ENCODE measurements around the gene PLXNA4.
"Not testable (repeated sequence)": the region's sequence is repeated elsewhere in the genome, so short reads cannot be mapped to it uniquely, and the experiment has no call there.

Gene PLXNA4, protein sequence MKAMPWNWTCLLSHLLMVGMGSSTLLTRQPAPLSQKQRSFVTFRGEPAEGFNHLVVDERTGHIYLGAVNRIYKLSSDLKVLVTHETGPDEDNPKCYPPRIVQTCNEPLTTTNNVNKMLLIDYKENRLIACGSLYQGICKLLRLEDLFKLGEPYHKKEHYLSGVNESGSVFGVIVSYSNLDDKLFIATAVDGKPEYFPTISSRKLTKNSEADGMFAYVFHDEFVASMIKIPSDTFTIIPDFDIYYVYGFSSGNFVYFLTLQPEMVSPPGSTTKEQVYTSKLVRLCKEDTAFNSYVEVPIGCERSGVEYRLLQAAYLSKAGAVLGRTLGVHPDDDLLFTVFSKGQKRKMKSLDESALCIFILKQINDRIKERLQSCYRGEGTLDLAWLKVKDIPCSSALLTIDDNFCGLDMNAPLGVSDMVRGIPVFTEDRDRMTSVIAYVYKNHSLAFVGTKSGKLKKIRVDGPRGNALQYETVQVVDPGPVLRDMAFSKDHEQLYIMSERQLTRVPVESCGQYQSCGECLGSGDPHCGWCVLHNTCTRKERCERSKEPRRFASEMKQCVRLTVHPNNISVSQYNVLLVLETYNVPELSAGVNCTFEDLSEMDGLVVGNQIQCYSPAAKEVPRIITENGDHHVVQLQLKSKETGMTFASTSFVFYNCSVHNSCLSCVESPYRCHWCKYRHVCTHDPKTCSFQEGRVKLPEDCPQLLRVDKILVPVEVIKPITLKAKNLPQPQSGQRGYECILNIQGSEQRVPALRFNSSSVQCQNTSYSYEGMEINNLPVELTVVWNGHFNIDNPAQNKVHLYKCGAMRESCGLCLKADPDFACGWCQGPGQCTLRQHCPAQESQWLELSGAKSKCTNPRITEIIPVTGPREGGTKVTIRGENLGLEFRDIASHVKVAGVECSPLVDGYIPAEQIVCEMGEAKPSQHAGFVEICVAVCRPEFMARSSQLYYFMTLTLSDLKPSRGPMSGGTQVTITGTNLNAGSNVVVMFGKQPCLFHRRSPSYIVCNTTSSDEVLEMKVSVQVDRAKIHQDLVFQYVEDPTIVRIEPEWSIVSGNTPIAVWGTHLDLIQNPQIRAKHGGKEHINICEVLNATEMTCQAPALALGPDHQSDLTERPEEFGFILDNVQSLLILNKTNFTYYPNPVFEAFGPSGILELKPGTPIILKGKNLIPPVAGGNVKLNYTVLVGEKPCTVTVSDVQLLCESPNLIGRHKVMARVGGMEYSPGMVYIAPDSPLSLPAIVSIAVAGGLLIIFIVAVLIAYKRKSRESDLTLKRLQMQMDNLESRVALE (N-terminal part only)

DNA sequence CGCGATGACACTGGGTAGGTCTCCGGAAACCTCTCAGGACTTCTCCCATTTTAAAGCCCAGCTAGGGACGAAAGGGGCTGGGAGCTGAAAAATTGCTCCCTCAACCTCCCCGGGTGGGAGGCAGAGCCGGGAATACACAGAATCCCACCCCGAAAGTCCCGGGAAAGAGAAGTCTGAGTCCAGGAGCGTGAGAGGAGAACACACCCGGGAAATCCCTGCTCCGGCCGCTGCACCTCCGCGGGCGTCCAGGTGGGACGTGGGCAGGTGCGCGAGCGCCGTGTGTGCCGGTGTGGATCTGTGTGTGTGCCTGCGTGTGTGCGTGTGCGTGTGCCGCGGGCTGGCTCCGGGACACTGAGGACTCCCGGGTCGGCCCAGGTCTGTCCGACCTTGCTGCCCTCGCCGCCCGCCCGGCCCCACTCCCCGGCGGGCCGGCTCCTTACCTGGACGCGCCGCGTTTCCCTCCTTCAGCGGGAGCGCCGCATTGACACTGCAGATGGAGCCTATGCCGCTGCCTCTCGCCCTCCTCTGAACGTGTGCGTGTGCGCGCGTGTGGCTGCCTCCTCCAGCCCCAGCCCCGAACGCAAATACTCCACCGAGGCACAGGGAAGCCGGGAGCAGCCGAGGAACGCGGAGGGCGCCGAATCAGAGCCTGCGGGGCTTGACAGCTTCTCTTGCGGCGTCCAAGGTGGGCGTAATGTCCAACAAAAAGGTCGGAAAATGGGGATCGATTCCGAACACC lies at the start of gene PLXNA4:
Gene PLXNA4 (minus strand): TSS at position 489 of the 739 bp plus-strand sequence. CDS start 67,777 bp downstream, outside the sequence.
- DNase-seq: no peak

- no peak for DNase-seq
Observed at GRCh38 chr7:132625651-132626050, 49.4 kb upstream of the PLXNA4 start.

DNA sequence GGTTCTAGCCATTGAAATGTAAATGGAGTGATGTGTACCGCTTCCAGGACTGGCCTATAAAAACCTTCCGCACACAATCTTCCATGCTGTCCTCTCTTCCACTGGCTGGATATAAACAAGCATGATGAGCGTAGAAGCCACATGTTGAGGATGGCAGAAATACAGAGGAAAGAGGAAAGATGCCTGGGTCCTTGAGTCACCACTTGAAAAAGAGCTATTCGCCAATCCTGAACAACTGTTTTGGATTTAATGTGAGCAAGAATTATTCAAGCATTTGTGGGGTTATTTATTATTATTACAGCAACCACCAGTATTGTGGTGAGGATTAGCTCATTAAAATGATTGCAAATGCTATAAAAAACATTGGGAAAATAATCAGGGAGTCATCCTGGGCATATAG lies 45.8 kb upstream of the PLXNA4 start:
- no peak for DNase-seq

DNA sequence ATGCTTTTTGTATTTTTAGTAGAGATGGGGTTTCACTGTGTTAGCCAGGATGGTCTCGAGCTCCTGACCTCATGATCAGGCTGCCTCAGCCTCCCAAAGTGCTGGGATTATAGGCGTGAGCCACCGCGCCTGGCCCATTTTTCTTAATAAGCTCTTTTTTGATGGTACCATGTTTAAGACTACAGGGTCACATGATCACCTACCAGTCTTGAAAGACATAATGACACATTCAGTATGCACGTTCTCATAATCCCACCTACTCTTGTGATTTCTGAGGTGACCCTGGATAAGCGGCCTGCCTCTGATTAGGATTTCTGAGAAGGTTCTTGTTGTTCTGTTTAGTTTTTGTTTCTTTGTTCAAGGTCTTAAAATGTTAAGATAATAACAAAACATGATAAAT lies 43.7 kb upstream of the PLXNA4 start:
- DNase-seq: no peak

DNA sequence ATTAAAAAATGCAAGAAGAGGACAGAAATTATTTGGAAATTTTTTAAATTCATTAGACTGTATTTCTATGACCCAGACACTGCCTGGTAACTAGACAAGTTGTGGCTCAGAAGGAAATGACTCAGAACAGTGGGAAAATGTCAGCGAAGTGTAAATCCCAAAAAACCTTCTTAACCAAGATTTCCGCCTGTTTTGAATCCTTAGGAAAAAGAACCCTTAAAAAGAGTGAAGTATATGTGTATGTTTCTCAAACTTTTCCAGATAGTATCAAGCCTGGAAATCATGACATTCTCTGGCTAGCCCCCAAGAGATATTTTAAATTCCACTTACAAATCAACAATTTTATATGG lies 42.7 kb upstream of the PLXNA4 start:
- DNase-seq: no peak

DNA sequence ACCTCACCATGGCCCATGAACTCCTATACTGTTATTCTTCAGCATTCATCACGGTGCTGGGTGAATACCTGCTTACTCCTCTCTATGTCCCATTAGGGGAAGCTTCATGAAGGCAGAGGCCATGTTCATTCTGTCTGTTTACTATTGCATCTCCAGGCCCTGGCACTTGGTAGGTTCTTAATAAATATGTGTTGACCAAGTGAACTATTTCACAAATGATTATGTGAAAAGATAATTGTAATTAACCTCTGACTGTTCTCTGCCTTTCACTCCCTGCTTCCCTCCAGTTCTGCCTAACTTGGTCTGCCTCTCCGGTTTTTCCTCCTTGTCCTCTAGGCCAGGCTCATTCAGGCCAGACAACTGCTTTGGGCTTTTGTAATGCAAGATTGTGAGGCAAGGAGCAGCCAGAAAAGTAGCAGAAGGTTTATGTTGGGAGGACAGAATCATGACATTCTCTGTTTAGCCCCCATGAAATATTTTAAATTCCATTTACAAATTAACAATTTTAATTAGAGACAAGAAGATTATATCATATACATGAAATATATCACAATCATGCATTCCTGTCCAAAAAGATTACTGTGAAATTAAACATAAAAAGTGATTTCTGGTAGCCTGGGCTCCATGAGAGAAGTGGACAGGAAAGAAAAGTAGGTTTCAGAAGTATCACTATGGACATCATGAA lies 42.1 kb upstream of the PLXNA4 start:
- no peak for DNase-seq

GRCh38 chr7:132614428-132615318 lies 38.4 kb upstream of the PLXNA4 start:
- no peak for DNase-seq

DNA sequence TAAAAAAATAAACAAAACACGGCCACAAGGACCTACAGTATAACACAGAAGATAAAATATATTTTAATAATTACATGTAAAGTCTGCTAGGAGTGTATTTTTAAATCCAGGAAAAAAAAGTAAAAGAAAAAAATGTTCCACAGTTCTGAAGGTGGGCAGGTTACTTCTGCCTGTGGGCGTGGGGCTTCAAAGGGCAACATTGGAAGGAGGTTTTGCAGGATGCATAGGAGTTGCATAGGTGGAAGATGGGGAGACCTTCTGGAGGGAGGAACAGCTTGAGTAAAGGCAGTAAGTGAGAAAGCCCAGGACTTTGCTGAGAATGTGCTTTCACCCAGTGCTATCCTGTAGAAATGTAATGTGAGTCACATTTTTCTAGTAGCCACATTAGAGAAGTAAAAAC lies 37.5 kb upstream of the PLXNA4 start:
- DNase-seq: no peak

- DNase-seq: no peak
Observed at GRCh38 chr7:132610995-132611394, 34.7 kb upstream of the PLXNA4 start.

DNA sequence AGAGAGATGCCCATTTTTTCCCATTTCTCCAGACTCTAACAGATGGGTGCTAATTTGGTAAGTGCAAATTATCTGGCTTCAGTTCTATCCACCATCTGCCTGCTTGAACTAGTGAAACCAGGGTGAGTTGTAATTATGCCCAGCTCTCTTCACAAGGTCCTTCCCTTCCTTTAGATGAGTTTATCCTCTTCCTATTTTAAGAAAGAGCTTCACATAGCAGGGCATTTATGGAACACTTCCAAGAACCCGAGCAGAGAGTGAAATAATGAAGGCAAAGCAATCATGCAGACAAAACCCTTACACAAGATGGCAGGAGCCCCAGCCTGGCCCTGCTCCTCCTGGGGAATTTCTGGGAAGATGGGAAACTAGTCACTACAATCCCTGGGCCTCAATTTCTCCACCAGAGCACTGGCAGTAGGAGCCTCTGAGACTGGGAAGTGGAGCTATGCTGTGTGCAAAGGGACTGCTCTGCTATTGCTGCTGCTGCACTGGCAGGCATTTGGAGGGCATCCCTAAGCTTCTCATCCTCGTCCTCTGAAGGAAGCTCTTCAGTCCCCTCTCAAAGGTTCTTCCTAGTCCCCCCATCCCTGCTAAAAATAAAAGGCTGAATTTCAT lies 33.7 kb upstream of the PLXNA4 start:
- peak; percentile 86 for DNase-seq

DNA sequence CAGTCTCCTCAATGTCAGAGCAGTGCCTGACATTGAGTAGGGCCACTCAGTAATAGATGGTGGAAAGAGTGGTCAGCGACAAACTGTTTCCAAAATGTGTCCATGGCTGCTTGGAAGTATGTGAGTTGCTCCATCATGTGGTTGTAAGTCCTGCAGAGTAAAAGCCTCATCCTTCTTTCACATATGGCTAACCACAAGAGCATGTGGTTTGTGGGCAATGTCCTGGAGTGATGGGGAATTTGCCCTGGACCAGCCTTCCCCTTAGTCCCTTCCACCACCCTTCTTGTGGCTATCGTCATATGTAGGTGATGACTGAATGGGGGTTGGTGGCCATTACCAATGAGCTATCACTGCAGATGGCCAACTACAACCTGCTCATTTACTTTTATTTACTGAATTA lies 33.0 kb upstream of the PLXNA4 start:
- no peak for DNase-seq

DNA sequence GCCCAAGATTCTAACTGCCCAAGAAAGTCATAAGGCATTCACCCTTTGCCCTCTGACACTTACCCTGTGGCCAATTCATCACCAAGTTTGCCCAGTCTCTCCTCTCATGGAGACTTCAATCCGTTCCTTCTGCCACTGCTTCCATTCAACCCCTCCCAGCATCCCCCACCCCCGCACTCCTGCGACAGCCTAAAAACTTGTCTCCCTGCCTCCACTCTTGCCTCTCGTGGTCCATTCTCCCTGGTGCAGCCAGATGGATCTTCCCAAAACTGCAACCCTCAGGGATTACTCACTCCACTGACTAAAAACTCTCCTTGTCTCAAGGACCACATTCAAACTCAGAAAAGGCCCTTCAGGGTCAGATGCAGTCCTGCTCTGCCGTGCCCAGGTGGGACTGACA lies 32.3 kb upstream of the PLXNA4 start:
- DNase-seq: no peak

- no peak for DNase-seq
Observed at GRCh38 chr7:132607656-132608055, 31.4 kb upstream of the PLXNA4 start.

DNA sequence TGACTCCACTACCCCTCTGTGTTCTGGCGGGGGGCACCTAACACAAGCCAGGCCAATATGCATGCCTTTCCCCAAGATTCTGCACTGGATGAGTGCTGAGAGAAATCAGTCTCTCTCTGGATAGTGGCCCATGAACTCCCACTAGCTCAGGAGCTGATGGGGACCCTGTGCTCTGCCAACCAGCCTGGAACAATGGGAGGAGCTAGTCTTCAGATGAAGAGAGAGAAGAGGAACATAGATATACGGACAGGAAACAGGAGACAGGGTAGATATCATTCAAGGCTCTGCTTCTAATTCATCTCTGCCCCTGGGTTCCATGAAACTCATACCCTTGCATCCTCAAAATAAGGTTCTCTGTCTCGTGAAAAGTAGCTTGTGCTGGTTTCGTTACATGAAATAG lies 27.9 kb upstream of the PLXNA4 start:
- DNase-seq: no peak

- DNase-seq: no peak
Observed at GRCh38 chr7:132603220-132603833, 27.1 kb upstream of the PLXNA4 start.

- DNase-seq: no peak
Observed at GRCh38 chr7:132601783-132602182, 25.5 kb upstream of the PLXNA4 start.

- DNase-seq: no peak
Observed at GRCh38 chr7:132596588-132596987, 20.3 kb upstream of the PLXNA4 start.

DNA sequence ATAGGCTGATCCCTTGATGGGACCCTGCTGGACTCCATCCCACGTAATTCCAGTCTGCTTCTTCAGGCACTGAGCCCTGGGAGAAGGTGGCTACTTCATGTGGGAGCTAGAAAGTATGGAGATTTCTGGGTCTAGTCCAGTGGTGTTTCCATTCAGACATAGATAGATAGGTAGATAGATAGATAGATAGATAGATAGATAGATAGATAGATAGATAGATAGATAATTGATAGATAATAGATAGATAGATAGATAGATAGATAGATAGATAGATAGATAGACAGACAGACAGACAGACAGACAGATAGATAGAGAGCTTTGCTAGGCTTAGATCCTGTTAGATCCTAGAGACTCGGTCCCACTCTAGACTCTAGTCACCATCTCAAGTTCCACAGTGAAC lies 18.5 kb upstream of the PLXNA4 start:
- DNase-seq: not testable (repeated sequence)

- no peak for DNase-seq
Observed at GRCh38 chr7:132592936-132593335, 16.7 kb upstream of the PLXNA4 start.
